Astrocyte (in vitro differentiated cells and primary cell): ENCODE results near the gene WIPF3.

Experiments used
- CTCF ChIP-seq: IDR thresholded peaks from 2 replicates; pipeline ENCODE4 v1.5.1; 2011; ENCODE audit warnings: low read depth, mild to moderate bottlenecking, inconsistent platforms, low read length, moderate library complexity; ENCODE audit not compliant: insufficient read depth
- EZH2 ChIP-seq: IDR thresholded peaks from 2 replicates; pipeline ENCODE4 v1.6.1; 2012; ENCODE audit warnings: mild to moderate bottlenecking, low read length, inconsistent platforms; ENCODE audit not compliant: insufficient read depth

GRCh38 chr7:29859524-29860185, 53.3 kb downstream of the WIPF3 start:
- TF ChIP-seq CTCF (no peak), EZH2 (no peak)
